Measurements from ENCODE around the gene FZD7.

FZD7 gene

GRCh38 chr2:202067589-202067988, 33.9 kb downstream of the FZD7 start:
- DNase-seq (ENCODE audit: low spot score): no peak

- DNase-seq (ENCODE audit: low spot score): no peak
These were observed 35.8 kb downstream of the FZD7 start for GRCh38 chr2:202069170-202070067.

DNA sequence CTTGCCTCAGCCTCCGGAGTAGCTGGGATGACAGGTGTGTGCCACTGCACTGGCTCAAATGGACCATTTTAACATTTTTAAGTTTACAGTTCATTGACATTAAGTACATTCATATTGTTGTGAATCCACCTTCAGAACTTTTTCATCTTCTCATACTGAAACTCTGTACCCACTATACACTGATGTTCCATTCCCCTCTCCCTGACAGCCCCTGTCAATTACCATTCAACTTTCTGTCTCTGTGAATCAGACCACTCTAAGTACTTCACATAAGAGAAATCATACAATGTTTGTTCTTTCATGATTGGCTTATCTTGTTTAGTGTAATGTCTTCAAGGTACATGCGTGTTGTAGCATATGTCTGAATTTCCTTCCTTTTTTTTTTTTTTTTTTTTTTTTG, 37.5 kb downstream of the FZD7 start:
- DNase-seq (ENCODE audit: low spot score): no peak

- no peak for DNase-seq (ENCODE audit: low spot score)
These were observed 38.6 kb downstream of the FZD7 start for GRCh38 chr2:202072226-202072625.

DNA sequence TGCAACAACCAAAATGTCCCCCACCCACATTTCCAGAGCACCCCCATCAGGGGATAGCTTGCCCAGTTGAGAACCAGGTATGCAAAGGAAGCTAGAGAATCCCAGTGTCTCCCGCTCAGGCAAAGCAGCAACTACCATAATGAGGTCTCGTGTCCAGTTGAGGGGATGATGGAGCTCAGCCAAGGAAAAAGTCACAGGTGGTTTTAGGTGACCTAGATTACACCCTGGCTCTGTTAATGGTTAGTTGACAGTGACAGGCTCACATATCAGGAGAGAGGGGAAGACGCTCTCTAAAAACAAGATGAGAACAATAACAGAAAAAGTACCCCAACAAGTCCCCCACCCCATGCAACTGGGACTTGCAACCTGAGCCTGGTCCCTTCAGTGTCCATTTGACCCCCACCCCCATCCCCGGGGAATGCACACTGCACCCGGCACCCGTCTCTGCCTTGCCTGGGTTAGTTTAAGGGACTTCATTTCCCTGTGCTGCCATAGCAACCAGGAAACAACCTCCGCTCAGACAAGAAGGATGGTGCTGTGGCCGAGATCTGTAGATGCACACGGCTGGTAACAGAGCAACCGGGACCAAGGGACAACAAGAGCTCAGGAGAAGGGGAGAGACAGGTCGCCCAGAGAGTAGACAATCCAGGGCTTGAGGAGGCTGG, 39.2 kb downstream of the FZD7 start, which contains the start of gene KIAA2012:
Gene KIAA2012, plus strand, starts transcription at position 519 of the 665 bp plus-strand sequence. CDS start 373 bp downstream, outside the sequence.
- DNase-seq (ENCODE audit: low spot score): no peak

GRCh38 chr2:202074324-202074723, 40.7 kb downstream of the FZD7 start:
- no peak for DNase-seq (ENCODE audit: low spot score)

DNA sequence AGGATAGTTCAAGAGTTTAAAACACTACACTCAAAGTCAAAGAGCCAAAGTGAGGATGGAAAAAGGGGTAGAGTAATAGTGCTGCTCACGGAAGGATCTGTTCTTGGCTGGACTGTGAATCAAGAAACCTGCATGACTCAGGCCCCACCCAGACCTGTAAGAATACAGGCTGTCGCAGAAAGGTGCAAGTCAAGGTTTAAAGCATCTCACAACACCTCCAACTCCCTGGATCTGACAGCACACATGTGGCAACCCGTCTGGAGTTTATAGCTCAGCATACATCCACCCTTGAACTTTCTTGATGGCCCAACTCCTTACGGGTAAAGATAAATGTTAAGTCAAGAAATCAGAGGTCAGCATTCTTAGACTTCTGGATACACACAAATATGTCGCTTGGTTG, 45.7 kb downstream of the FZD7 start:
- DNase-seq (ENCODE audit: low spot score): no peak

DNA sequence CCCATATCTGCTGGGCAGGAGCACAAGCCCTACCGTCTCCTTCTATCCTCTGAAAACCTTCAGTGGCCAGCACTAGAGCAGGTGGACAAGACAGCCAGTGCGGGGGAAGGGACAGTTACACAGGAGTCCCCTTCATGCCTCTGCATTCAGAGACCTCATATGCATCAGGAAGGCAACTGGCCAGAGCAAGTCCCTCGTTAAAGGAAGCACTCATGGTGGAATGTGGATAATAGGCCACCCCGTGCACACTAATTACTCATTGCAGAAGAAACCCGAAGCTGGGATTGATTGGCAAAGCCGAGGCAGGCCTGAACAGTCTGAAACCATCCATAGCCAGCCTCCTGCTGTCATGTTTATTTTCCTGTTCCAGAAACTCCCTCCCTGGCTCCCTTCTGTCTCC, 50.6 kb downstream of the FZD7 start:
- no peak for DNase-seq (ENCODE audit: low spot score)
